Effector memory CD4-positive, alpha-beta T cell (primary cell): Measurements from ENCODE around the gene GJA1.
"Not testable (repeated sequence)": the region's sequence is repeated elsewhere in the genome, so short reads cannot be mapped to it uniquely, and the experiment has no call there.

Source experiments
- DNase-seq, 3 donors: peaks; one replicate each; pipeline ENCODE4 v3.0.0-alpha.2; 2020
- H3K27ac ChIP-seq: 2 replicates; pipeline ENCODE4 v1.7.0; 2013; ENCODE audit warnings: mild to moderate bottlenecking, low read length, moderate library complexity; ENCODE audit not compliant: insufficient read depth, poor library complexity, severe bottlenecking
- H3K27me3 ChIP-seq: replicated peaks from 2 replicates; pipeline ENCODE4 v1.7.0; 2013; ENCODE audit warnings: mild to moderate bottlenecking, low read length; ENCODE audit not compliant: insufficient read depth, control insufficient read depth, poor library complexity, severe bottlenecking
- H3K36me3 ChIP-seq: 2 replicates; pipeline ENCODE4 v1.7.0; 2013; ENCODE audit warnings: mild to moderate bottlenecking, low read length, moderate library complexity; ENCODE audit not compliant: control insufficient read depth, insufficient read depth
- H3K4me1 ChIP-seq: 2 replicates; pipeline ENCODE4 v1.7.0; 2013; ENCODE audit warnings: low read length, mild to moderate bottlenecking; ENCODE audit not compliant: control insufficient read depth, insufficient read depth, poor library complexity, severe bottlenecking
- H3K4me3 ChIP-seq: 2 replicates; pipeline ENCODE4 v1.7.0; 2013; ENCODE audit warnings: low read length, low read depth, mild to moderate bottlenecking; ENCODE audit not compliant: insufficient read depth, poor library complexity, severe bottlenecking
- H3K9me3 ChIP-seq: 2 replicates; pipeline ENCODE4 v1.7.0; 2013; ENCODE audit warnings: mild to moderate bottlenecking, low read length, moderate library complexity; ENCODE audit not compliant: control insufficient read depth

GJA1 gene

DNA sequence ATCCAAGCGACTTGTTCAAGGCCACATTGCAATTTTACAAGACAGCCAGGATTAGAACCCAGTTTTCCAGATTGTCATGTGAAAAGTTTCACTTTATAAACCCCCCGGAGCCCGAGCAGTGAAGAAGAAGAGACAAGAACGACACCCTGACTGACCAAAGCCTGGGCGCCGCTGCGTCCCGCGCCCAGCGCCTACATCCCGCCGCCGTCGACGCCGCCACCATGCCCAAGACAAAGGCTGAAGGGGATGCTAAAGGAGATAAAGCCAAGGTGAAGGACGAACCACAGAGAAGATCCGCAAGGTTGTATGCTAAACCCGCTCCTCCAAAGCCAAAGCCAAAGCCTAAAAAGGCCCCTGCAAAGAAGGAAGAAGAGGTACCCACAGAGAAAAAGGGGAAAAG lies 27.1 kb upstream of the GJA1 start:
- DNase-seq: no peak
- Histone ChIP-seq H3K4me3 (no peak overlapping the region), H3K27ac (no peak overlapping the region), H3K27me3 (no peaks in the 10 kb centered on the region), H3K4me1 (no peaks in the 10 kb centered on the region), H3K36me3 (no peaks in the 10 kb centered on the region), H3K9me3 (no peaks in the 10 kb centered on the region)

DNA sequence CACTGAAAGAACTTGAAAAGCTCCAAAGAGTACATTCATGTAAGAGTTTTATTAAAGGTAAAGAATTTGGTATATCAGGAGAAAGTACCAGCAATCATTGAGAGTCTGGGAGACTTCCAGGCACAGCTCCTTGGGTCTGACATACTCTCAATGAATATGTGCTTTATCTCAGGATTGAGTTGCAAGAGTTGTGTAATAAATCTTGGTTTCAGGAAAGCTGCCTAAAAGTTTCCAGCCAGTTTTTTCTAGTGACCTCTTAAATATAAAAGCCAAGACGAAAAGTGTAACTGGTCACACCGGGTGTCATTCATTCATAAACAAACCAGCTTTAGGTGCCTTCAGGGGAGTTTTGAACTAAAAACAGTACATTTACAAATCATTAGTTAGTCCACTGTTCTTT lies 21.6 kb upstream of the GJA1 start:
- Histone ChIP-seq H3K9me3 (no peaks in the 10 kb centered on the region), H3K36me3 (no peaks in the 10 kb centered on the region), H3K4me3 (no peak overlapping the region), H3K27ac (no peak overlapping the region), H3K27me3 (no peaks in the 10 kb centered on the region), H3K4me1 (no peaks in the 10 kb centered on the region)
- DNase-seq: no peak

DNA sequence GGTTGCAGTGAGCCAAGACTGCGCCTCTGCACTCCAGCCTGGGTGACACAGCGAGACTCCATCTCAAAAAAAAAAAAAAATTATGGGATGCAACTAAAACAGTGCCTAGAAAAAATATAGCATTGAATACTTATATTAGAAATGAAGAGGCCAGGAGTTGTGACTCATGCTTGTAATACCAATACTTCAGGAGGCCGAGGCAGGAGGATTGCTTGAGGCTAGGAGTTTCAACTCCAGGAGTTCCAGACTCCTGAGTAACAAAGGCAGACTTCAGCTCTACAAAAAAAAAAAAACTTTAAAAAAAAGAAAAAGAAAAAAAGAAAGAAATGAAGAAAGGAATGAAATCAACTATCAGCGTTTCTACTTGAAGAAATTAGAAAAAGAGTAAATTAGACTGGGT lies 17.1 kb upstream of the GJA1 start:
- Histone ChIP-seq H3K27me3 (no peaks in the 10 kb centered on the region), H3K27ac (no peak overlapping the region), H3K36me3 (no peaks in the 10 kb centered on the region), H3K9me3 (no peaks in the 10 kb centered on the region), H3K4me1 (no peaks in the 10 kb centered on the region), H3K4me3 (no peak overlapping the region)
- DNase-seq: no peak

DNA sequence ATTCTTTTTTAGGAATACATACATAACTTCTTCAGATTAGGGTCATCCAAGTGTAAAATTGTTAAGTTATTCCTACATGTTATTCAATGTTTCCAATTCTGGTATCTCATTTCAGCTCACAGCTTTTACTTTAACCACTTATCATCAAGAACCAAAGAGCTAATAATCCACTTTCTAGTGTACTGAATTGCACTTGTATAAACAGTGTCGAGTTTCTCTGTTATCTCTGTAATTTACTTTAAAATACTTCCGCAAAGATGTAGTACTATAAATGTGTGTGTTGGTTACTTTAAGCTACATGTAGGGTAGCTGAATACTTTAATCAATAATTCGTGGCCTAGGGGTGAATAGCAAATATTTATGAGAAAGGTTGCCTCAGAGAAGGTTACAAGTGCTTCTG lies 8.8 kb upstream of the GJA1 start:
- Histone ChIP-seq H3K27me3 (no peaks in the 10 kb centered on the region), H3K9me3 (no peaks in the 10 kb centered on the region), H3K4me3 (no peak overlapping the region), H3K36me3 (no peaks in the 10 kb centered on the region), H3K4me1 (no peaks in the 10 kb centered on the region), H3K27ac (no peak overlapping the region)
- no peak for DNase-seq

DNA sequence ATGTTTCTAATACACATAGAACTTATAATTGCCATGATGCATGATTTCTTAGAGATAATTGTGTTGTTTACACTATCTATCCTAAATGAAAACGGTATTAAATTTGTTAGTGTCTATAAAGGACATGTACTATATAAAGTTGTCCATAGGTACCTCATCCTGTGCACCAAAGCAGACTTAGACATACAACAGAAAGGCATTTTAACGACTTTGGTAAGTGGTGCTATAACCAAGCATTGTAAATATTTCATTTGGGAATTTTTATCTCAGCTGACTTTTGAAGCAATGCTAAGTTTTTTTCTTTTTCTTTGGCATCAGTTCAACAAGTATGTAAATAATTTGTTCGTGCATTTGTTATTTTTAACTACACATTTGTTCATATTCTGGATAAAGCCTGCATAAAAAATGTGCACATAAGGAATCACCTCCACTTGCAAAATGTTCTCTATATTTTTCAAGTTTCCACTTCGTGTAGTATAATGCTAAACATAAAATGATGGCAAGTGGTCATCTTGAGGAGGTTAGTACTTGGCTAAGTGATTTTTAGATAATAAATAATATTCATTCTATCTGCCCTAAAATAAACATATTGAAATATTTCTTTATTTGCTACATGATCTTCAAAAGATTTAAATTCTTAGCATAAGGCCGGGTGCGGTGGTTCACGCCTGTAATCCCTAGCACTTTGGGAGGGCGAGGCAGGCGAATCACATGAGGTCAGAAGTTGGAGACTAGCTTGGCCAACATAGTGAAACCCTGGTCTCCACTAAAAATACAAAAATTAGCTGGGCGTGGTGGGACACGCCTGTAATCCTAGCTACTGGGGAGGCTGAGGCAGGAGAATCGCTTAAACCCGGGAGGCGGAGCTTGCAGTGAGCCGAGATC lies 6.3 kb upstream of the GJA1 start:
- Histone ChIP-seq H3K27me3 (no peaks in the 10 kb centered on the region), H3K36me3 (no peaks in the 10 kb centered on the region), H3K4me1 (no peaks in the 10 kb centered on the region), H3K4me3 (no peak overlapping the region), H3K27ac (no peak overlapping the region), H3K9me3 (no peaks in the 10 kb centered on the region)
- DNase-seq: no peak

DNA sequence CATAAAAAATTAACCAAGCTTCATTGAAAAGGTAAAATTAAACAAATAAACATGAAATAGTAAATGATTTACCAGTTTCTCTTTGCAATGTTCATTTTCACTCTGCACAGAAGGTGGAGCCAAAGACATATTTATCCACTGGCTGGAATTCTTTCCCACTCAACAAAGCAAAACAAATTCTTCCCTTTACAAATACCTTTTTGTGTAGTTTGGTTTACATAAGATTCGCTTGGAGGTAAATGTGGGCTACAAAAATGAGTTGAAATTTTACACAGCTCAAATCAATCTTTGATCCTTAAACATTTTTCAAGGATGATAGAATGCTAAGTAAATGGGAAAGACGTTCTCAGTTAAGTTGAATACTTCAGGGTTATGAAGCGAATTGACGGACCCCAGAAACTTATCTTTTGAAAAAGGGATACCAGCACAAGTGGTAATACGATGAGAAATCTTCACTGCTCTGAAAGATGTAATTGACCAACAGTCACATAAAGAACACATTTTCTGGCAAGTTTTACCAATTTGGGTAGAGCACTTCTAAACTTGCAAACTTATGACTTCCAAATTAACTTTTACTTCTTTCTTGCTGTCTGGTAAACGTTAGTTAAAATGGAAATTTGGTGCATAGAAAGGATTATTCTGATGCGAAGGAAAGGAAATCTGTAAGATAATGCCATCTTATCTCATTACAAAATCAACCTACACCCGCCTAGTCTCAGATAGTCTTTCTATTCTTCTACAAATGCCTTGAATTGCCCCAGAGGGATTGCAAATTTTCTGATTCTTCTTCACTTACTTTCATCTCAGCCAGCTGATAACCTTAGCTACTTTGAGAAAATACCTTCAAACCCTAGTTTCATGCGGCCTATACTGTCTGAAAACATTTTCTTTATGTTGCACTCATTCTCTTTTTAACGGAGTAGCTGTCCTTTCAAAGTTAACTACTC lies 4.7 kb upstream of the GJA1 start:
- H3K27ac ChIP-seq: no peak overlapping the region
- no peaks in the 10 kb centered on the region for H3K27me3 ChIP-seq
- H3K9me3 ChIP-seq: no peaks in the 10 kb centered on the region
- H3K36me3 ChIP-seq: no peaks in the 10 kb centered on the region
- no peak overlapping the region for H3K4me3 ChIP-seq
- no peak for DNase-seq
- H3K4me1 ChIP-seq: no peaks in the 10 kb centered on the region

DNA sequence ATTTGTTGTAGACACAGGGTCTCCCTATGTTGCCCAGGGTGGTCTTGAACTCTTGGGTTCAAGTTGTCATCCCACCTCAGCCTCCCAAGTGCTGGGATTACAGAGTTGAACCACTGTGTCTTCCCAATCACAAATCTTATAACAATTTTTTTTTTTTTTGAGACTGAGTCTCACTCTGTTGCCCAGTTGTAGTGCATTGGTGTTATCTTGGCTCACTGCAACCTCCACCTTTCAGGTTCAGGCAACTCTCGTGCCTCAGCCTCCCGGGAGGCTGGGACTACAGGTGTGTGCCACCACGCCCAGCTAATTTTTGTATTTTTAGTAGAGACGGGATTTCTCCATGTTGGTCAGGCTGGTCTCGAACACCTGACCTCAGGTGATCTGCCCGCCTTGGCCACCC lies 3.7 kb upstream of the GJA1 start:
- H3K4me3 ChIP-seq, DNase-seq, H3K4me1 ChIP-seq, H3K36me3 ChIP-seq, H3K9me3 ChIP-seq, H3K27ac ChIP-seq, H3K27me3 ChIP-seq: not testable (repeated sequence)

DNA sequence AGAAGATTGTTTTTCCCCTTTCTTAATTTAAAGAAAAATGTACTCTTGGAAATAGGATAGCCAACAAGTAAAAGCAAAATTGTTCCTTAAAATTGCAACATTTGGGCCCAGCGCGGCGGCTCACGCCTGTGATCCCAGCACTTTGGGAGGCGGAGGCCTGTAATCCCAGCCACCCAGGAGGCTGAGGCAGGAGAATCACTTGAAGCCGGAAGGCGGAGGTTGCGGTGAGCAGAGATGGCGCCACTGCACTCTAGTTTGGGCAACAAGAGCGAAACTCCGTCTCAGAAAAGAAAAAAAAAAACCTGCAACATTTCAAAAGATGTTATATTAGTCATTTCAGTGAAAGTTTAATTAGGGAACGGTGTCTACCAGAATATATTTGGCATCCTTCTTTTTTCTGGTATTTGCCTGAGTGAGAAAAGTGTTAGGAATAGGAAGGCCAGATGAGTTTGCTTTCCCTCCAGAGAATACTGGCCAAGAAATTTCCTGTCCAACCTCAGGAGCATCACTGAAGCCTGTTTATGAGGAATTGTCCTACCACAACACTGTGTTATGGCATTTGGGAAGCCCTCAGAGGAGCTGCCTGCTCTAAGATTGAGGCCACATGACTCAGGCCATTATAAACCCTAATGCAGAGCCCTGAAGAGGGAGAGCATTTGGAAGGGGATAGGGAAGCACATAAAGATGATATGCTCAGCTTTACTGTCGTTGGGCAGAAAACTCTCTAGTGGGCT lies 1.2 kb upstream of the GJA1 start:
- Histone ChIP-seq H3K4me1 (peaks cover 10% of the 10 kb centered on the region), H3K4me3 (no peak overlapping the region), H3K27me3 (peaks cover 14% of the 10 kb centered on the region), H3K27ac (no peak overlapping the region), H3K9me3 (no peaks in the 10 kb centered on the region), H3K36me3 (no peaks in the 10 kb centered on the region)
- no peak for DNase-seq

DNA sequence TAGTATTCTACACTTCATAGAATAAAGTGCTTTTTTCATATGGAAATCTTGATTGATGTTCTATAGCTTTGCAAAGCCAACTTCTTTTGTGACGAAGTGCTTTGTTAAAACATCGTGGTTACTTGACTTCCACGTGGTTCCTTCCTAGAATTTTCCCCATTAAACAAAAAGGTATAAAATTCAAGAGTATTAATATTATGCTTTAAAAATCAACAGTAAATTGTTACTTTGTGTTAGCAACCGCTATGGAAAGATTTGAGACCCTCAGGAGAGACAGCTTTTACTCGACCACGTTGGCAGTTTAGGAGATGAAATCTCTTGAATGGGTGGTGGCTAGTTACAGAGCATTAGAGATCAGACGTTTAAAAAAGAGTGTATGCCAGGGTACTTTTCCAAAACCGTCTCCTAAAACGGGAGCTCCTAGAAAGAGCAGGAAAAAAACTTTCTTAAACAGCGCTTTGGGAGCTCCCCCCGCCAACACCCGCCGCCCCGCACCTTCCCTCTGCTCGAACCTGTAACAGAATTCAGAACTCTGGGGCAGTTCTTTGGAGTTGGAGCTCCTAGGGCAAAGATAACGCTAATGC lies 920 bp downstream of the GJA1 start:
- H3K27me3 ChIP-seq: peaks cover 14% of the 10 kb centered on the region
- no peaks in the 10 kb centered on the region for H3K9me3 ChIP-seq
- no peak for DNase-seq
- no peaks in the 10 kb centered on the region for H3K36me3 ChIP-seq
- peak overlapping the region; percentile 33 for H3K4me3 ChIP-seq
- H3K27ac ChIP-seq: no peak overlapping the region
- H3K4me1 ChIP-seq: peaks cover 10% of the 10 kb centered on the region
